ENCODE results near the gene VGLL4. TPM values are rescaled to one million over a fixed set of nuclear protein-coding genes. Genes with fewer than 3 reads are reported as not detected.

The VGLL4 gene
- polyA plus RNA-seq, 4 donors = 101 to 123 (median 118) TPM

DNA sequence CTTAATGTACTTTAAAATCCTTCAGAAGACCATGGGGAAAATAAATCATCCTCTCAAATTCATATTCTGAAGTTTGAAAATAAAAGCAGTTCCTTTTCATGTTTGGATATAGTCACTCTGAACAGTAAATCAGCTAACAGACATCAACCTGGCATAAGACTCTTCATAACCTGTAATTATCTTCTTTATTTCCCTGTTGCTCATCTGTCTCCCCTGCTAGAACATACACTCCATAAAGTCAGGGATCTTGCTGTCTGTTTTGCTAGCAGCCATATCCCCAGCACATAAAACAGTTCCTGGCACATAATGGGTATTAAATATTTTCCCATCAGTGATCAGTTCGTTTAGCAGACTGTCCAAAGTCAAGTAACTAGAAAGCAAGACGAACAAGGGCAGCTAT lies 11.2 kb downstream of the VGLL4 start:
- DNase-seq (ENCODE audit: low read depth in 4 of 4, low spot score in 2 of 4) = no peak

GRCh38 chr3:11631820-11632219 lies 11.9 kb downstream of the VGLL4 start:
- DNase-seq (ENCODE audit: low read depth in 4 of 4, low spot score in 2 of 4) = no peak

DNA sequence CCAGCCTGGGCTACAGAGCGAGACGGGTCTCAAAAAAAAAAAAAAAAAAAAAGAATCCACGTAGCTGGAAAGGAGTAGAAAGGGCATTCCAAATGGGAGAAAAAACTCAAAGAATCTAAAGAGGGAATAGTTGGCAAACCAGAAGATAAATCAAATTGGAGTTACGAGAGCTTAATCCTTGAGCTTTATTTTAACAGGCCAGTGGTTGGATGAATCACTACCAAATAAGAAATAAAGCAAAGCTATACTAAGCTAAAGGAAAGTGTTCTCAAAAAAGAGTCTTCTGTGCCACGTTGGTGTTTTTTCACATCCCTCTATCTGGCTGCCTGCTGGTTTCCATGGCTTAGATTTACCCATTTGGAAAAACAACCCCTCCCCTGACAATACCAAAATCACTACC lies 14.0 kb downstream of the VGLL4 start:
- no peak for DNase-seq (ENCODE audit: low read depth in 4 of 4, low spot score in 2 of 4)

- DNase-seq (ENCODE audit: low read depth in 4 of 4, low spot score in 2 of 4) = no peak
Observed at GRCh38 chr3:11627612-11628011, 16.1 kb downstream of the VGLL4 start.

- DNase-seq (ENCODE audit: low read depth in 4 of 4, low spot score in 2 of 4) = no peak
Observed at GRCh38 chr3:11626084-11626463, 17.6 kb downstream of the VGLL4 start.

- no peak for DNase-seq (ENCODE audit: low read depth in 4 of 4, low spot score in 2 of 4)
Observed at GRCh38 chr3:11625376-11626083, 18.2 kb downstream of the VGLL4 start.

GRCh38 chr3:11624704-11625375 lies 18.9 kb downstream of the VGLL4 start:
- DNase-seq (ENCODE audit: low read depth in 4 of 4, low spot score in 2 of 4) = no peak

- DNase-seq (ENCODE audit: low read depth in 4 of 4, low spot score in 2 of 4) = no peak
Observed at GRCh38 chr3:11624161-11624560, 19.6 kb downstream of the VGLL4 start.

GRCh38 chr3:11622586-11623550 lies 20.8 kb downstream of the VGLL4 start:
- DNase-seq (ENCODE audit: low read depth in 4 of 4, low spot score in 2 of 4) = no peak

GRCh38 chr3:11621077-11621476 lies 22.6 kb downstream of the VGLL4 start:
- no peak for DNase-seq (ENCODE audit: low read depth in 4 of 4, low spot score in 2 of 4)

DNA sequence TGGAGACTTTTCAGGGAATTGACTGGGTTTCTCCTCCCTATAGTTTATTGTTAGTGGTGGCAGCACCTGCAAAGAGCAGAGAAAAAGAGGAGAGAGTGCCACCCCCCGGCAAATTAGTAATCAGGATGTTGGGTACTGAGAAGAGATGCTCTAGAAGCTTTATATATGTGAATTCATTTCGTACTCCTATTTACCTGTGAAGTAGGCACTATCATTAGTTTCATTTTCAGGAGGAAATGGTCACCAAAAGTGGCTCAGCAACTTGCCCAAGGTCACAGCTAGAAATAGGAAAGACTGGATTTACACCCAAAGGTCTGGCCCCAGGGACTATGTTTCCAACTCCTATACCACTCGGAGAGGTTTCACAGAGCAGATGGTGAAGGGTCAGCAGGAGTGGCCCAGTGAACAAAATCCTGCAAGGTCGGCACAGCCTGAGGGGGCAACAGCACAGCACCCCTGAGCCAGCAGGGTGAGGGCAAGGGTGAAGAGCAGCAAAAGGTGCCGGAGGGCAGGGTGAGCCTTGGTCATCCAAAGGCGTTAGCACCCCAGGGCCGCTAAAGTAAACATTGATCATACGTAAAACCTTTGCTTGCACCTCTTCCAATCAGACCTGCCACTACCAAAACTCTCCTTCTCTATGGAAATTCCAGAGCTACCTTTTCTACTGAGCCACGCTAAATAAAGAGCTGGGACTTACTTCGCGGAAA lies 23.6 kb downstream of the VGLL4 start:
- DNase-seq (ENCODE audit: low read depth in 4 of 4, low spot score in 2 of 4) = no peak

GRCh38 chr3:11619461-11619860 lies 24.3 kb downstream of the VGLL4 start:
- no peak for DNase-seq (ENCODE audit: low read depth in 4 of 4, low spot score in 2 of 4)

DNA sequence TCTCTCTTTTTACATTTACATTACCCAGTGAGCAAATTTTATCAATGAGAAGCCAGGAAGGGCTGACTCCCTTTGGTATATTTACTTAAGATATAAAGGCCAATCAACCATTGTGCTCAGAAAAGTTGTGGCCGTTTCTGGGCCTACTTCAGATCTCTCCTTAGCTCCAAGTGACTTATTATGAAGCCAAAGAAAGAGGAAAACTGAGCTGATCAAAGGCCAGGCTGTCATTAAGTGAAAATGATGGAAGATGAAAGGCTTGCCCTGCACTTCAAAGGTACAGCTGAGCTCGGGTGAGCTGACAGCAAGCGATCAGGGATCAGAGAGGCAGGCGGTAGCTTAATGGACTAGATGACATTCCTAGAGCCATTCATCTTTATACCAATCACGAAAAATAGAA lies 24.8 kb downstream of the VGLL4 start:
- DNase-seq (ENCODE audit: low read depth in 4 of 4, low spot score in 2 of 4) = no peak

GRCh38 chr3:11616551-11616950 lies 27.2 kb downstream of the VGLL4 start:
- no peak for DNase-seq (ENCODE audit: low read depth in 4 of 4, low spot score in 2 of 4)

DNA sequence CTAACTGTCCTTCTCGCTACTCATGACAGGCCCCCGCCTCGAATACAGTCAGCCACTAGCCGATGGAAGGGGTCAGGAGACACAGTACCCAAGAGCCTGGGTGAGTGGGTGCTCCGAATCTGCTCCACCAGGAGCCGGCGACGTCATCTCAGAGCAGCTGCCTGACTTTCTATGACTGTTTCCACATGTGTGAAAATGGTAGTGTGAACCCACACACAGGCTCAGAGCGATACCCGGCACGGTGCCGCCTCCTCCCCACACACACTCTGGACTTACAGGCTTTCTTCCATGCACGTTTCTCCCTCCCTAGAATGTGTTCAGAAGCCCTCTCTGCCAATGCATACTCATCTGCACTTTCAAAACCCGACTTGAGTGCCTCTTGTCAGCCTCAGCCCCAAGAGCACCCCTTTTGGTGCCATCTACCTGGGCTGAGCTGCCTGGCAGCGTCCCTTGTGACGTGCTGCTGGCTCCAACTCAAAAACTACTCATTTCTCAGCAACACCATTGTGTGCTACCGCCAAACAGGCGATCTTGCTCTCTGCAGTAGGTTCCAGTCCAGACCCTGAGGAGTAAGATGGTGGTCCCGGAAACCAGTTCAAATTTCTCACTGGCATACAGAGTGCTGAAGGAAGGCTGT lies 29.7 kb downstream of the VGLL4 start:
- no peak for DNase-seq (ENCODE audit: low read depth in 4 of 4, low spot score in 2 of 4)

- DNase-seq (ENCODE audit: low read depth in 4 of 4, low spot score in 2 of 4) = no peak
Observed at GRCh38 chr3:11613319-11613718, 30.4 kb downstream of the VGLL4 start.

DNA sequence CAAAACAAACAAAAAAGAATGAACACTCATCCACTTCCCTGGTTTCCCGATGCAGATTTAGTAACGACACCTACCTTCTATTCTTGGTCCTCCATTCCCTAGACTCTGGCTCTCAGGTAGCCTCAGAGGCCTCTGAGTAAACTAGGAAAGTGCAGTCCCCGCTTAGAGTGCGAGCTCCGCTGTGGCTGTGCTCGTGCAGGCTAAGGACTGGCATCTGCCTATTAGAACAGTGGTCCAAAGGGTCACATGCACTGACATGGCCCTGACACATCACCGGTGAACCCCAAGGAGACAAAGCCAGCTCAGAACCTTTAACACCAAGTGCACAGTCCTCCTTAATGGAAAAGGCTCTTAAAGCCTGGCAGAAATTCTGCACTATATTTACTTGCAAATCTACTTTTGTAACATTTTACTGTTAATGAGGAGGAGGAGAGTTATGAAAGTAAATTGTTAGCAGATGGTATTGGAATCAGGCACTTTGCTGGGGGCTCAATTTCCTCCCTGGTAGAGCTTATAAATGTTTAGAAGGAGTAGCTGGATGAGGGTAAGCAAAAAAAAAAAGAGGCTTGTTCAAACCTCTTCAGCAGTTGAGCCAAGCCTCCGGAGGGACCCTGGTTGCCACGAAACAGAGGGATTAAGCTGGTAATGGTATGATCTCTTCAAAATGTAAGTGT lies 31.1 kb downstream of the VGLL4 start:
- no peak for DNase-seq (ENCODE audit: low read depth in 4 of 4, low spot score in 2 of 4)

DNA sequence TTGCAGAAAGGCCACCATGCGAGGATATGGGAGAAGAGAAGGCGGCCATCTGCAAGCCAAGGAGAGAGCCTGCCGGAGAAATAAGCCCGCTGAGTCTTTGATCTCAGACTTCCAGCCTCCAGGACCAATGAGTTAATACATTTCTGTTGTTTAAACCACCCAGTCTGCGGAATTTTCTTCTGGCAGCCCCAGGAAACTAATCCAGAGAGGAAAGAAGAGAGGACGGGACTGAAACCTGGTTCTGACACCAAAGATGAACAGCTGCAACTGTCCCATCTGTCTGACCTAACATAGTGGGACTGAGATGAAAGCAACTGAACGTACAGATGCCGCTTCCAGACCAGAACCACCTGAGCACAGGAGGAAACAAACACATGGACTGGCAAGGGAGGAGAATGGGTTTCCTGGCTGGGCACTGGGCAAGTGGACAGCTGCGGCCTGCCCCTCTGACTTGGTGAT lies 32.3 kb downstream of the VGLL4 start:
- no peak for DNase-seq (ENCODE audit: low read depth in 4 of 4, low spot score in 2 of 4)

GRCh38 chr3:11610700-11611275 lies 32.9 kb downstream of the VGLL4 start:
- DNase-seq (ENCODE audit: low read depth in 4 of 4, low spot score in 2 of 4) = no peak

Measured in left renal cortex interstitium (tissue), 4 donors.